Right cardiac atrium (tissue), 5 donors: ENCODE measurements around the gene TSHZ1. TPM values are rescaled to one million over a fixed set of nuclear protein-coding genes. Genes with fewer than 3 reads are reported as not detected.

Experiments
- ATAC-seq, 2 donors: fragments of 200-7000 bp; cut with Tn5 transposase; one replicate each; pipeline versions ENCODE4 v1.8.0 to v1.9.1; 2020; ENCODE audit warnings: moderate library complexity in 2 of 2, mild to moderate bottlenecking in 1 of 2
- DNase-seq, 3 donors: peaks; one replicate each; pipeline ENCODE4 v3.0.0-alpha.2; 2020
- H3K27ac ChIP-seq: one replicate; pipeline ENCODE4 v1.5.1; 2013; ENCODE audit warnings: mild to moderate bottlenecking, low read length, control low read depth, moderate library complexity
- H3K27me3 ChIP-seq: one replicate; pipeline ENCODE4 v1.6.1; 2013; ENCODE audit not compliant: control insufficient read depth, insufficient read depth
- H3K4me1 ChIP-seq: one replicate; pipeline ENCODE4 v1.6.1; 2013; ENCODE audit warnings: low read length; ENCODE audit not compliant: control insufficient read depth, insufficient read depth
- H3K4me3 ChIP-seq: one replicate; pipeline ENCODE4 v1.5.1; 2013; ENCODE audit warnings: low read length, control low read depth
- H3K9me3 ChIP-seq: one replicate; pipeline ENCODE4 v1.6.1; 2013; ENCODE audit warnings: low read length; ENCODE audit not compliant: control insufficient read depth
- WGBS: extraction: QIAGEN DNeasy Blood & Tissue Kit; methylation state at CpG from one replicate; pipeline ENCODE4 v1.1.7; 2013; 5-methylcytosine and 5-hydroxymethylcytosine counted together
- intact Hi-C, 4 donors: fragments of 100-400 bp; cut with DNase I; formaldehyde crosslinking; loops; one replicate each; pipeline versions ENCODE4 v1.11.0 to v1.14.0; 2022 to 2023
- polyA plus RNA-seq: library from polyadenylated mRNA; stranded (reverse); fragments of 200-250 nt; gene quantifications from one replicate; pipeline ENCODE4 v1.2.3, GENCODE V29; 2013
- total RNA-seq, 4 donors: library from RNA; stranded (reverse); fragmentation: NEBNext Ultra II Directional; extraction: Animal tissue kit (Norgen Biotek cat#: 25700); gene quantifications; one replicate each; pipeline ENCODE4 v1.2.1, GENCODE V29; 2021
- donor health status: healthy with polysubstance abuse.
- donor health status: DM: no; HTN: yes; CAD: no.
- donor health status: DM: no; HTN: no; CAD: no.
- donor health status: DM: no; HTN: yes; CAD: no; lungs with severe emphysema.
- donor health status: DM: yes; HTN: yes; CAD: no.

The TSHZ1 gene
- total and polyA plus RNA-seq, 5 donors = 12.7 to 24.7 (median 19.3) TPM

DNA sequence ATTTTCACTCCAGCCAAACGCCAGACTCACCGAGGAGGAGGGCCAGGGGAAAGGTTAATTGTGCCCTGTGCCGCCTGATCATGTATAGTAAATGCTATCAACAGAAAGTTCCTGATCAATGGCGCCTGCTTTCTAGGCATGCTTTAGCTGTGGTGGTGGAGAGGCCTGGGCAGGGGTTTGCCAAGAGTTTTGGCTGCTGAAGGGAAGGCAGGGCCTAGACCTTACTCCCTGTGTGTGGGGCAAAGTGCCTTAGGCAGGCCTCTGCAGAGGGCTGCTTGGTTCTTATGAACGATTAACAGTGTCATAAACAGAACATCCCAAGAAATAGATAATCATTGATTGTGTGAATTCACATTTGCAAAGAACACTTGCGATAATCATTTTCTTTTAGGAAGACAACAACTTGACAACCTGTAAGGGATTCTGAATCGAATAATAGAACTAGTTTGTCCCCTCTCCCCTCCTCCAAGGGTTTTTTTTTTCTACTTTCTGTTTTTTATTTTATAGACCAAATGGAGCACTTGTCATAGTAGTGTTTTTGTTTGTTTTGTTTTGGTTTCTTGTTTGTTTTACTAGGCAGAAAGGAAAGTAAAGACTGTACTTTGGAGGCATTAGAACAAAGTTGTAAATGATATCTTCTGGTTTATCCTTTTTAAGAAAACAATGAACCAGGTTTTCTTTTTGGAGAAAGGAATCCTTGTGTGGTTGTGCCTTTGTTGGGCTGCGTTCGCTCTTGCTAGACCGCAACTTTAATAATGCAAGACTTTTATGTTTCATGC lies 6.5 kb downstream of the TSHZ1 start:
- Histone ChIP-seq H3K27me3 (no peaks in the 10 kb centered on the region), H3K4me3 (no peak overlapping the region), H3K9me3 (no peaks in the 10 kb centered on the region), H3K27ac (peak overlapping the region; percentile 21), H3K4me1 (no peaks in the 10 kb centered on the region)
- WGBS = 91% methylated on average over 10 of the region's 10 CpGs
- intact Hi-C loops = no loop called here
- ATAC-seq = no peak
- DNase-seq = no peak

DNA sequence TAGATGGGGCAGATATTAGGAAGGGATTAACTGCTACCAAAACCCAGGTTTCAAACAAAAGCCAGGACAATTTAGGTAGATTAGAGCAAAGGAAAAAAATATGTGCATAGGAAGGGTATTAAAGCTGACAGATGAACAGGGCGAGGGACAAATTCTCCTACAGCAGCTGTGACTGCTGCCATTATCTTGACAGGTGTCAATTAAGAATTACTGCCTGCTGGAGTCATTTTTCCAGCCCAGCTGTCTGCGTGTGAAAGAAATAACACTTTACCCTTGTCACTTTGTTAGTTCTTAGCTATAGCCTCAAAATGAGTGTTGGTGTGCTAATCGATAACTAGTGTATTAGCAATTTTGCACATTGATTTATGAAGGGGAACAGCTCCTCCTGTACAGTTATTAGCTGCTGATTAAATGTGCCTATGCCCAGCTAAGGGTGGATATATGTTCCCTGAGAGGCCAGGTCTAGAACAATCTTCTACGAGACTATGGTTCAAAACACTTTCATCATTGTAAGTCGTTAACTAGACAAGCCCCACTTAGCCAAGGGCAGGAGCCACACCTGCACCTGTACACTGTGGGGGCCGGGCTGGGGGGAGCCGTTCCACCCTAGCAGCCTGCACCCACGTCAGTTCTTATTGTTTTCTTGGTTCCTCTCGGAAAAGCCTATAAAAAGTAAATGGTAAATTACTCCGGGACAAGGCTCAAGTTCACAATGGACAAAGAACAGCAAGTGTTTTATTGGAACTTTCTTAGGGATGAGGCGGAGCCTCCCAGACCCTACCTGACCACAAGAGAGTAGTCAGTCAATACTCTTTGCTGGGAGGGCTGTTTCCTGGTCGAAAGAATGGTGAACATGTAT lies 7.7 kb downstream of the TSHZ1 start:
- intact Hi-C loops = no loop called here
- peak in 1 of 2 donors; percentile 19 for ATAC-seq
- Histone ChIP-seq H3K4me1 (peaks cover 2% of the 10 kb centered on the region), H3K9me3 (no peaks in the 10 kb centered on the region), H3K27me3 (no peaks in the 10 kb centered on the region), H3K4me3 (no peak overlapping the region), H3K27ac (peak overlapping the region; percentile 12)
- 73% methylated on average over 12 of the region's 12 CpGs for WGBS
- no peak for DNase-seq

DNA sequence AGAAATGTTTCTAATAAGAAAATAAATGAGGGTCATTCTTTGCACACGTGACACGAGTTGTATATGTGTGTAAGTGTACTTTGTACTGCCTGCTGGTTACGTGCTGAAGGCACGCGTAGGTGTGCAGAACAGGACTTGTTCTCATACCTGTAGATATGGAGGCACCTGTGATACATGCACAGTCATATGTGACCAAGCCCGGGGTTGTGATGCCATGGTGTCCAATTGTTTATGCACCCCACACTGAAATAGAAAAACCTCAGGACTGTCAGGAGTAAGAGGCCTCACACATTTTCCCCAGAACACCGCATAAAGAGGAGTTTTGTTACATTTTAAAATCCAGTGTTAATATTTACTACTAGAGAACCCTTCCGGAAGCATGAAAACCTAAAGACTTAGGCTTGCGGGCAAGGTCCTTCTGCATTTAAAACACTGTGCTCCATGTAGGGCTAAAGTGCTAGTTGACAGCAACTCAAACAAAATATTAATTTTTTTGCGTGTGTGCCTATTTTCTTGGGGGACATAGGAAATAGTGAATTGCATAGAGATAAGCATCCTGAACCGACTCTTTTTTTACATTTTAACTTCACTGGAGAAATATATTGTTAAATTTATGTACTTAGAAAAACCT lies 9.3 kb downstream of the TSHZ1 start:
- intact Hi-C loops = no loop called here
- Histone ChIP-seq H3K27ac (peak overlapping the region; percentile 7), H3K27me3 (no peaks in the 10 kb centered on the region), H3K9me3 (no peaks in the 10 kb centered on the region), H3K4me1 (peaks cover 2% of the 10 kb centered on the region), H3K4me3 (no peak overlapping the region)
- DNase-seq (no peak), ATAC-seq (no peak)
- WGBS = 84% methylated on average over 11 of the region's 11 CpGs

DNA sequence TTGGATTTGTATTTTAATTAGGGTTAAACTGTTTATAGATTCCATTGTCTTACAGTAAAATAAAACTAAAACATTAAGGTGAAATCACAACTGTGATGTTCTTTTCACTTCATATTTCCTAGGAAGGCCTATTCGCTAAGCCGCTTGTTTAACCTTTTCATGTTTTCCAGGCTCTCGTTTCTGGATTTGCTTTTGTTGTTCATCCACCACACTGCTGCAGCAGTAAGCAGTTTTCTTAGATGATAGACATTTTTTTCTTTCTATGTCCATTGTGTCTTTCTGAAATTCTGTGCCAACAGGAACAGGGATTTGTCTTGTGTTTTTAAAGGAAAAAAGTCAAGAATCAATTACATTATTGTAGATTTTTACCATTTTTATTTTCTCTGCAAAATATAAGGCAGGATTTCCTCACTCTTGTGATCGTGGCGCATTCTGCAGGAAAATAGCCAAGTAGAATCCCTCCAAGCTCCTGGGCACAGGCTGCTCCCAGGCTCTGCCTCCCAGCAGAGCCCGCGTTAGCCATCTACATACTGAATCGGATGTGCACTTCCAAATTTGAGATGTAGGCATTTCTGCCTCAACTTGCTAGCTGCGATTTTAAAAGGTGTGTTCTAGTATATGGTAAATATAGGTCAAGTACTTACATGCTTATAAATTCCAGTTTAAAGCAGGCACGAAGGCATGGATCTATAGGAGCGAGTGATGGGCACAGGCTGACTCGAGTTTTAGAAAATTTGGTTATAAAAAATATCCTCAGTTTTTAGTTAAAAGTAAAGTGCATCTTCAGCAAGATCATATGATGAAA lies 10.2 kb downstream of the TSHZ1 start:
- Histone ChIP-seq H3K4me1 (peaks cover 2% of the 10 kb centered on the region), H3K27me3 (no peaks in the 10 kb centered on the region), H3K4me3 (no peak overlapping the region), H3K9me3 (no peaks in the 10 kb centered on the region), H3K27ac (no peak overlapping the region)
- intact Hi-C loops = no loop called here
- ATAC-seq (no peak), DNase-seq (no peak)
- 60% methylated on average over 12 of the region's 12 CpGs for WGBS

DNA sequence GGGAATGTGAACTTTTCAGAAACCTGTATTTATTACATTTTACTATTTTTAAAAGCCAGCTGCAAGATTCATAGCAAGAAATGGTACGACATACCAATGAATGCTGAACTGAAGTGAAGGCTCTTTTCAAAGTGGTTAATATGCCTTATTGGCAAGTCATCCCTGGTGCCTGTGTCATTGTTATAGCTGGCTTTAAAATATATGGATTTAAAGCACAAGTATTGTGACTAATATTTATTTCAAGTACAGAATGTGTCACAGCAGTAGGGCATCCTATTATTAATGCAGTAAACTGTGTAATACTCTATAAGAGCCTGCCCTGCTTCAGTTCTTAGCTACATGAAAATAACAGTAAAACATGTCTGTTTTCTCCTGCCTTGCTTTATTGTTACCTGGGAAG lies 10.8 kb downstream of the TSHZ1 start:
- Histone ChIP-seq H3K4me3 (no peak overlapping the region), H3K27me3 (no peaks in the 10 kb centered on the region), H3K27ac (no peak overlapping the region), H3K4me1 (peaks cover 2% of the 10 kb centered on the region), H3K9me3 (no peaks in the 10 kb centered on the region)
- 72% methylated on average over 1 of the region's 1 CpG for WGBS
- intact Hi-C loops = no loop called here
- DNase-seq (no peak), ATAC-seq (no peak)

DNA sequence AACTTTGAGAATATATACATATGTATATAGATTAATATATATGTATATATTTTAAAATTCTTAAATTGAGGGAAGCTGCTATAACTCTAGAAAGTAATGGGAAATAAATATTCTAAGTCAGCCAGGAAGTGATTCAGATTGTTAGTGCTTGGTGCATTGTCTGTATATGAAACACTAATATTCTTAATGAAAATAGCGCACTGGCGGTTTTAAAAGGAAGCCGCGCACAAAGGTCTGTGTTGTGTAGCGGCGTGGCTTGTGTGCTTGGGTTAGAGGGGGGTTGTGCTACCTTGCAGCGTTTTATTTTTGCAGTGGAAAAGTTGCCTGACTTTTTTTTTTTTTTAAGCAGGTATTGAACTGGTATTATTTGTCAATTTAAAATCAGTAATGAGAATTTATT lies 11.3 kb downstream of the TSHZ1 start:
- Histone ChIP-seq H3K27ac (no peak overlapping the region), H3K4me3 (no peak overlapping the region), H3K4me1 (peaks cover 6% of the 10 kb centered on the region), H3K27me3 (no peaks in the 10 kb centered on the region), H3K9me3 (no peaks in the 10 kb centered on the region)
- WGBS = 72% methylated on average over 7 of the region's 7 CpGs
- DNase-seq (no peak), ATAC-seq (no peak)
- intact Hi-C loops = no loop called here

DNA sequence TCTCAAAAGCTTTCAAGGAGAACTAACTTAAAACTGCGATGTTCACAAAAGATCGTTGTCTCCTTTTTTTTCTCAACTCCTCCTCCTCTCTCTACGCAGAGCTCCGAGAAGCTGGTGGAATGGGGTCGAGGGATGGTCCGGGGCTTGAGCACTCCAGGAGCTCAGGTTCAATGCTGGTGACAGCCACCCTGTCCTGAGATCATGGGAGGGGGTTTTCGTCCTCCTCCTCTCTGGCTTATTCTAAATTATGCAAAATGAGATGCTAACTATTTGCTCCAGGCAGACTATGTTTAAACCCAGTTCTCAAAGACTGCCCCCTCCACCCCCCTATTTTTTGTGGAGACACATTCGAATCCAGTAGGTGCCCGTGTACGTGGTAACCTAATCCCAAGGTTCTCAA lies 11.8 kb downstream of the TSHZ1 start:
- intact Hi-C loops = no loop called here
- H3K4me1 ChIP-seq = peaks cover 7% of the 10 kb centered on the region
- peak overlapping the region; percentile 23 for H3K27ac ChIP-seq
- ATAC-seq (no peak), DNase-seq (no peak)
- no peak overlapping the region for H3K4me3 ChIP-seq
- 77% methylated on average over 10 of the region's 10 CpGs for WGBS
- no peaks in the 10 kb centered on the region for H3K9me3 ChIP-seq
- H3K27me3 ChIP-seq = no peaks in the 10 kb centered on the region

DNA sequence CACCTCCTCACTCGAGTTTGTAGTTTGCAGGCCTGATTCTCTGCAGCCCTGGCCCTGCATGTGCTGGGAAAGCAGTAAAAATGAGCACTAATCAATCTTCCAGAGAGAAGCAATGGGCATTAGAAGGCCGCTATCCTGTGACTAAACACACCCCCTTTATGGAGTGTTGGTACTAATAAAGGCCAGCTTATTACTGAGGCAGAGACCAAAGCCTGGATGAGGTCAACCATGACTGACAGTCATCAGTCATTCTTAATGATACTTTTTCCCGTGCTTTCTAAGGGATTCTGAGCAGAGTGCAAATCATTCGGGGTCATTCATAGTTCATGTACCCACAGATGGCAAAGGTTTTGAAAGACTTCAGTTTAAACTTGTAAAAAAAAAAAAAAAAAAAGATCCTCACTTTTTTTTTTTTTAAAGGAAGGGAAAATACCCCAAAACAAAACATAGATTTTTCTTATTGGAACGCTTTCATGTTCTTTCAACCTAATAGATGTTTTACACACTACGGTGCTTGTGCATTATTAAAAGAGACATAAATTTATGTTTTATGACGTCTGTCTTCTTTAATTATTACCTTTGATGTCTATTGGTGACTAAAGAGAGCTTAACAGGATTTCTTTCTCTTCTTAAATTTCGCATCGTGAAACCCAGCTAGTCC lies 13.2 kb downstream of the TSHZ1 start:
- H3K9me3 ChIP-seq = no peaks in the 10 kb centered on the region
- 78% methylated on average over 9 of the region's 9 CpGs for WGBS
- peaks cover 13% of the 10 kb centered on the region for H3K4me1 ChIP-seq
- no peak overlapping the region for H3K27ac ChIP-seq
- no peak overlapping the region for H3K4me3 ChIP-seq
- intact Hi-C loops = no loop called here
- ATAC-seq = no peak
- no peaks in the 10 kb centered on the region for H3K27me3 ChIP-seq
- DNase-seq = no peak

DNA sequence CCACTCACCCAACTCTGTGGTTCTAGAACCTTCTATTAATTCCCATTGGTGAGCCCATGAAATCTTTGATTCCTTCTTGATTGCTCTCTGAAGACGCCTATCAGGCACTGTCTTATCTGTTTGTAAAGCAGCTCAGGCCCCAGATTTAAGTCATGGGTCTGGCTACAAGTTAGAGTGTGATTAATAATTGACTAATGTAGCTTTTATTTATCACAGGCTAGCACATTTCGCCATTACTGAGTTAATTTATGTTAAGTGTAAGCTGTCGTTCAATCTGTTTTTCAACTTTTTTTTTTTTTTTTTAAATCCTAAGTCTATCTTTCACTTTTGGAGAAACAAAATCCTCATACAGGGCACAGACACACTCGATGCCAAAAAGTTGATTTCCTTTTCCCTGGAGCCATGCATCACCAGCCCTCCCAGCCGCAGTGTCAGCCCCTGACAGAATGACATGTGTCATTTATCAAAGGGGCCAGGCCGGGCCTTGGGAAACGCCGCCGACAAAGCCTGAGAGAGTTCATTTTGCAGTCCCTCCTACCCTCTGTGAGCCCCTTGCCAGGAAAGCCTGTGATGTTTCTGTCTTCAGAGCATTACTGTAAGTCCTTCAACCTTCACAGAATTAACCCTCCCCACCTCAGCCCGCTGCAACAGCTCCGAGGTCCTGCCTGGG lies 15.8 kb downstream of the TSHZ1 start:
- H3K4me3 ChIP-seq = peak overlapping the region; percentile 35
- DNase-seq (peak in 1 of 3 donors; percentile 25), ATAC-seq (peak in 1 of 2 donors; percentile 27)
- intact Hi-C loops = no loop called here
- peaks cover 16% of the 10 kb centered on the region for H3K4me1 ChIP-seq
- H3K27ac ChIP-seq = peak overlapping the region; percentile 79
- H3K9me3 ChIP-seq = no peaks in the 10 kb centered on the region
- 26% methylated on average over 11 of the region's 11 CpGs for WGBS
- no peaks in the 10 kb centered on the region for H3K27me3 ChIP-seq

DNA sequence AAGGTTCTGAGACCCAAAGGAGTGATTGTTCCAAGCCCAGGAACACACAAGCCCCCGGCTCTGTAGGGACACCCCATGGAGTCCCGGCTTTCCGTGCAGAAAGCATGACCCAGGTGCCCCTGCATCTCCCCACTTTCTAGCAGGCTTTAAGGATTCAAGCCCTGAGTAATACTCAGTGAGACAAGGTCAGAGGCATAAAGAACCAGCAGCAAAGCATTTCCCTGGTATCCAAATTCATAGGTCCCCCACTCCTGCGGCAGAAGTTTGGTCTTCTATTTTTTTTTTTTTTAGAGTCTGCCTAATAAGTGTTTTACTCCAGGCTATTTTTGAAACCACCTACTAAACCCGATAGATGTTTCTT lies 16.3 kb downstream of the TSHZ1 start:
- intact Hi-C loops = no loop called here
- WGBS = 19% methylated on average over 5 of the region's 5 CpGs

More for the DNA sequence above, 16.3 kb downstream of the TSHZ1 start:
- Histone ChIP-seq H3K27ac (peak overlapping the region; percentile 79), H3K4me3 (peak overlapping the region; percentile 35), H3K9me3 (no peaks in the 10 kb centered on the region), H3K4me1 (peaks cover 16% of the 10 kb centered on the region), H3K27me3 (no peaks in the 10 kb centered on the region)
- ATAC-seq (peak in 1 of 2 donors; percentile 5), DNase-seq (no peak)
